ENCODE measurements around the gene AIMP1.
"Not testable (repeated sequence)": the region's sequence is repeated elsewhere in the genome, so short reads cannot be mapped to it uniquely, and the experiment has no call there.

The AIMP1 gene

GRCh38 chr4:106312997-106313522 is 3.3 kb upstream of the AIMP1 start:
- no peak for DNase-seq (ENCODE audit: low spot score)

- no peak for DNase-seq (ENCODE audit: low spot score)
Observed at GRCh38 chr4:106314960-106315359, 1.4 kb upstream of the AIMP1 start.

- DNase-seq (ENCODE audit: low spot score), result no peak
Observed at GRCh38 chr4:106315476-106315967, 828 bp upstream of the AIMP1 start.

GRCh38 chr4:106316773-106317409 is 541 bp downstream of the AIMP1 start:
- DNase-seq (ENCODE audit: low spot score), result peak; percentile 10

GRCh38 chr4:106317815-106318214 is 1.5 kb downstream of the AIMP1 start:
- DNase-seq (ENCODE audit: low spot score), result no peak

GRCh38 chr4:106318511-106318910 is 2.2 kb downstream of the AIMP1 start:
- DNase-seq (ENCODE audit: low spot score), result no peak

GRCh38 chr4:106320235-106320634 is 3.9 kb downstream of the AIMP1 start:
- no peak for DNase-seq (ENCODE audit: low spot score)

- DNase-seq (ENCODE audit: low spot score), result not testable (repeated sequence)
Observed at GRCh38 chr4:106321168-106321567, 4.8 kb downstream of the AIMP1 start.

GRCh38 chr4:106321814-106322213 is 5.5 kb downstream of the AIMP1 start:
- DNase-seq (ENCODE audit: low spot score), result not testable (repeated sequence)

- DNase-seq (ENCODE audit: low spot score), result no peak
Observed at GRCh38 chr4:106323119-106323518, 6.8 kb downstream of the AIMP1 start.

- DNase-seq (ENCODE audit: low spot score), result no peak
Observed at GRCh38 chr4:106325800-106326199, 9.4 kb downstream of the AIMP1 start.

GRCh38 chr4:106329041-106329618 is 12.8 kb downstream of the AIMP1 start:
- peak; percentile 21 for DNase-seq (ENCODE audit: low spot score)

GRCh38 chr4:106333186-106333585 is 16.8 kb downstream of the AIMP1 start:
- no peak for DNase-seq (ENCODE audit: low spot score)

- DNase-seq (ENCODE audit: low spot score), result no peak
Observed at GRCh38 chr4:106334741-106335470, 18.6 kb downstream of the AIMP1 start.

GRCh38 chr4:106336618-106337017 is 20.3 kb downstream of the AIMP1 start:
- no peak for DNase-seq (ENCODE audit: low spot score)

- no peak for DNase-seq (ENCODE audit: low spot score)
Observed at GRCh38 chr4:106337916-106338315, 21.6 kb downstream of the AIMP1 start.

- DNase-seq (ENCODE audit: low spot score), result no peak
Observed at GRCh38 chr4:106338671-106339070, 22.3 kb downstream of the AIMP1 start.

- no peak for DNase-seq (ENCODE audit: low spot score)
Observed at GRCh38 chr4:106339431-106339830, 23.1 kb downstream of the AIMP1 start.

GRCh38 chr4:106340774-106341173 is 24.4 kb downstream of the AIMP1 start:
- DNase-seq (ENCODE audit: low spot score), result no peak

- no peak for DNase-seq (ENCODE audit: low spot score)
Observed at GRCh38 chr4:106343865-106344646, 27.7 kb downstream of the AIMP1 start.

- DNase-seq (ENCODE audit: low spot score), result no peak
Observed at GRCh38 chr4:106344647-106344970, 28.3 kb downstream of the AIMP1 start.

- DNase-seq (ENCODE audit: low spot score), result no peak
Observed at GRCh38 chr4:106347167-106347566, 30.8 kb downstream of the AIMP1 start.
